A549 (cell line): Measurements from ENCODE around the gene MEGF10. TPM values are rescaled to one million over a fixed set of nuclear protein-coding genes. Genes with fewer than 3 reads are reported as not detected.

Experiments
- ATAC-seq, 2 experiments: fragments of 200-7000 bp in 1 of 2; fragments of >200 bp in 1 of 2; cut with Nextera tagmentation in 1 of 2; cut with Tn5 transposase in 1 of 2; 3 replicates each; pipeline versions ENCODE4 v1.8.0 to v1.9.1; 2018 to 2020; ENCODE audit warnings: mild to moderate bottlenecking in 1 of 2, moderate library complexity in 1 of 2
- CTCF ChIA-PET: fragments of 300-600 bp; sonication (Branson Sonifier 250); formaldehyde crosslinking; extraction: SDS; loops from one replicate; lab custom pipeline; 2021; ENCODE audit warnings: antibody characterized with exemption, inconsistent platforms; lab: Yijun Ruan, JAX
- POLR2A ChIA-PET: fragments of 350-600 bp; formaldehyde crosslinking; extraction: SDS; loops from one replicate; lab custom pipeline; 2021; ENCODE audit warnings: antibody characterized with exemption, inconsistent platforms; lab: Yijun Ruan, JAX
- DNase-seq, 2 experiments: peaks; one replicate each; pipeline versions ENCODE4 v3.0.0 to v3.0.0-alpha.2; 2011 to 2016; ENCODE audit warnings: low read depth in 1 of 2, low spot score in 1 of 2
- FAIRE-seq: peaks from 2 replicates; lab custom pipeline; 2011; peaks lifted over from hg19 to GRCh38; lab: Jason Lieb, UNC
- H3K27ac ChIP-seq, 2 experiments: fragments of >200 bp; sonication (Bioruptor Twin); formaldehyde crosslinking; 3 replicates each; pipeline ENCODE4 v1.5.1; 2016 to 2017
- H3K4me1 ChIP-seq: fragments of >200 bp; sonication (Bioruptor Twin); formaldehyde crosslinking; 3 replicates; pipeline ENCODE4 v1.6.1; 2016
- H3K4me2 ChIP-seq: fragments of >200 bp; sonication (Bioruptor Twin); formaldehyde crosslinking; 3 replicates; pipeline ENCODE4 v1.6.1; 2016
- H3K4me3 ChIP-seq: fragments of >200 bp; sonication (Bioruptor Twin); formaldehyde crosslinking; 3 replicates; pipeline ENCODE4 v1.5.1; 2016
- H3K9me3 ChIP-seq: fragments of >200 bp; sonication (Bioruptor Twin); formaldehyde crosslinking; 3 replicates; pipeline ENCODE4 v1.6.1; 2016
- CBX2 ChIP-seq: fragments of 200-600 bp; sonication (generic); IDR thresholded peaks from 2 replicates; pipeline ENCODE4 v1.6.1; 2016; ENCODE audit warnings: low read depth, mild to moderate bottlenecking, borderline replicate concordance
- CBX8 ChIP-seq: fragments of 200-600 bp; sonication (generic); IDR thresholded peaks from 2 replicates; pipeline ENCODE4 v1.6.1; 2016
- CEBPB ChIP-seq, 2 experiments: fragments of >200 bp in 1 of 2; sonication (Bioruptor Twin) in 1 of 2; formaldehyde crosslinking in 1 of 2; IDR thresholded peaks; 2 replicates each; pipeline ENCODE4 v1.6.1; 2012 to 2016
- EHMT2 ChIP-seq: fragments of 200-600 bp; sonication (generic); IDR thresholded peaks from 2 replicates; pipeline ENCODE4 v1.6.1; 2016; ENCODE audit warnings: antibody characterized with exemption, low read depth, mild to moderate bottlenecking, moderate library complexity
- EP300 ChIP-seq, 2 experiments: fragments of >200 bp; sonication (Bioruptor Twin); formaldehyde crosslinking; IDR thresholded peaks; 2 replicates in 1 of 2; 3 replicates in 1 of 2; pipeline ENCODE4 v1.6.1; 2016 to 2017
- FOSB ChIP-seq: fragments of 250-450 bp; sonication (Bioruptor Pico); IDR thresholded peaks from 2 replicates; pipeline ENCODE4 v1.5.0; 2020; ENCODE audit warnings: mild to moderate bottlenecking, moderate library complexity
- HEYL ChIP-seq: fragments of 250-450 bp; sonication (Bioruptor Pico); IDR thresholded peaks from 2 replicates; pipeline ENCODE4 v1.8.0; 2021; ENCODE audit warnings: mild to moderate bottlenecking, moderate library complexity
- HOXB13 ChIP-seq: fragments of 250-450 bp; sonication (Bioruptor Pico); IDR thresholded peaks from 2 replicates; pipeline ENCODE4 v1.5.0; 2020; ENCODE audit warnings: low read depth, mild to moderate bottlenecking, moderate library complexity
- JUNB ChIP-seq: fragments of >200 bp; sonication (Bioruptor Twin); formaldehyde crosslinking; IDR thresholded peaks from 2 replicates; pipeline ENCODE4 v1.6.1; 2016
- KDM5A ChIP-seq: fragments of 200-600 bp; sonication (generic); IDR thresholded peaks from 2 replicates; pipeline ENCODE4 v1.6.1; 2016; ENCODE audit warnings: antibody characterized with exemption, mild to moderate bottlenecking
- MAFK ChIP-seq: fragments of 450-650 bp; IDR thresholded peaks from 2 replicates; pipeline ENCODE4 v1.6.1; 2014; ENCODE audit not compliant: partially characterized antibody
- NPAS2 ChIP-seq: fragments of 250-450 bp; sonication (Bioruptor Pico); IDR thresholded peaks from 2 replicates; pipeline ENCODE4 v1.8.0; 2022; ENCODE audit warnings: mild to moderate bottlenecking, moderate library complexity, borderline replicate concordance
- POLR2A ChIP-seq: IDR thresholded peaks from 2 replicates; pipeline ENCODE4 v1.6.1; 2012; ENCODE audit warnings: mild to moderate bottlenecking, low read length
- RAD21 ChIP-seq, 2 experiments: fragments of >200 bp in 1 of 2; sonication (Bioruptor Twin) in 1 of 2; formaldehyde crosslinking in 1 of 2; IDR thresholded peaks in 1 of 2; conservative IDR thresholded peaks in 1 of 2; 2 replicates in 1 of 2; 3 replicates in 1 of 2; pipeline ENCODE4 v1.6.1; 2012 to 2018; ENCODE audit warnings: inconsistent platforms in 1 of 2
- RCOR1 ChIP-seq: fragments of 150-350 bp; IDR thresholded peaks from 2 replicates; pipeline ENCODE4 v1.6.1; 2014; ENCODE audit warnings: antibody characterized with exemption, low read length, low read depth
- ZC3H11A ChIP-seq: fragments of 450-650 bp; IDR thresholded peaks from 2 replicates; pipeline ENCODE4 v1.6.1; 2014; ENCODE audit warnings: antibody characterized with exemption, mild to moderate bottlenecking
- ZFP36 ChIP-seq: fragments of 450-650 bp; IDR thresholded peaks from 2 replicates; pipeline ENCODE4 v1.6.1; 2014; ENCODE audit warnings: borderline replicate concordance; ENCODE audit not compliant: partially characterized antibody
- ZNF302 ChIP-seq: fragments of 250-450 bp; sonication (Bioruptor Pico); IDR thresholded peaks from 2 replicates; pipeline ENCODE4 v1.9.0; 2021; ENCODE audit warnings: inconsistent platforms, mild to moderate bottlenecking, moderate library complexity
- WGBS: methylation state at CpG from one replicate; pipeline ENCODE4 v1.1.6; 2017; ENCODE audit errors: missing lambda C conversion rate; 5-methylcytosine and 5-hydroxymethylcytosine counted together
- polyA plus RNA-seq, 4 experiments: library from polyadenylated mRNA; depleted of rRNA in 3 of 4; stranded (reverse); fragments of >200 nt; fragmentation: RNase III in 1 of 4; extraction: RNeasy Plus Mini Kit Qiagen cat#74134 plus additional on column Dnase treatment in 1 of 4; gene quantifications; 2 replicates in 3 of 4; 3 replicates in 1 of 4; pipeline ENCODE4 v1.2.3, GENCODE V29; 2011 to 2017
- TF ChIP-seq, protein P1 (sequence below): fragments of 200-600 bp; sonication (generic); IDR thresholded peaks from 2 replicates; pipeline ENCODE4 v1.6.1; 2016; ENCODE audit warnings: antibody characterized with exemption, mild to moderate bottlenecking, moderate library complexity
- TF ChIP-seq, protein P2 (sequence below): fragments of >200 bp; sonication (Bioruptor Twin); formaldehyde crosslinking; IDR thresholded peaks from 3 replicates; pipeline ENCODE4 v1.6.1; 2016

MEGF10 gene
- polyA plus RNA-seq, 2 of the 4 experiments (the other 2 are of a cell fraction) = 0.01 TPM; not detected in 1

DNA sequence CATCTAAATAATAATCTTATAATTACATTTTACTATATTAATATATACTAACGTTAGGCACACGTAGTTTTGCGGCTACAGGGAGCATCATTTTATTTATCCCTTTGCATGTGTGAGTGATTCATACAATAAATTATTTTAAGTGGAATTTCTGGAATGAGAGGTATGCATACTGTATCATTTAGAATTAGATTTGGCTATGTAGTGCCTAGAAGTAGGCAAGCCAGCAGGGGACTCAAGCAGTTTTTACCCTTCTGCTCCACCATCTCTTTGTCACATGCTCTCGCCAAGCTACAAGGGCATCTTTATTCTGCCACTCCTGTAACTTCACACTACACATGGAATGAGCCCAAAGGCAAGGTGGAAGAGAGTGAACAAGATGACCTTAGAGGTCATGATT lies 60.8 kb downstream of the MEGF10 start (continued):
- TF ChIP-seq, protein P1, sequence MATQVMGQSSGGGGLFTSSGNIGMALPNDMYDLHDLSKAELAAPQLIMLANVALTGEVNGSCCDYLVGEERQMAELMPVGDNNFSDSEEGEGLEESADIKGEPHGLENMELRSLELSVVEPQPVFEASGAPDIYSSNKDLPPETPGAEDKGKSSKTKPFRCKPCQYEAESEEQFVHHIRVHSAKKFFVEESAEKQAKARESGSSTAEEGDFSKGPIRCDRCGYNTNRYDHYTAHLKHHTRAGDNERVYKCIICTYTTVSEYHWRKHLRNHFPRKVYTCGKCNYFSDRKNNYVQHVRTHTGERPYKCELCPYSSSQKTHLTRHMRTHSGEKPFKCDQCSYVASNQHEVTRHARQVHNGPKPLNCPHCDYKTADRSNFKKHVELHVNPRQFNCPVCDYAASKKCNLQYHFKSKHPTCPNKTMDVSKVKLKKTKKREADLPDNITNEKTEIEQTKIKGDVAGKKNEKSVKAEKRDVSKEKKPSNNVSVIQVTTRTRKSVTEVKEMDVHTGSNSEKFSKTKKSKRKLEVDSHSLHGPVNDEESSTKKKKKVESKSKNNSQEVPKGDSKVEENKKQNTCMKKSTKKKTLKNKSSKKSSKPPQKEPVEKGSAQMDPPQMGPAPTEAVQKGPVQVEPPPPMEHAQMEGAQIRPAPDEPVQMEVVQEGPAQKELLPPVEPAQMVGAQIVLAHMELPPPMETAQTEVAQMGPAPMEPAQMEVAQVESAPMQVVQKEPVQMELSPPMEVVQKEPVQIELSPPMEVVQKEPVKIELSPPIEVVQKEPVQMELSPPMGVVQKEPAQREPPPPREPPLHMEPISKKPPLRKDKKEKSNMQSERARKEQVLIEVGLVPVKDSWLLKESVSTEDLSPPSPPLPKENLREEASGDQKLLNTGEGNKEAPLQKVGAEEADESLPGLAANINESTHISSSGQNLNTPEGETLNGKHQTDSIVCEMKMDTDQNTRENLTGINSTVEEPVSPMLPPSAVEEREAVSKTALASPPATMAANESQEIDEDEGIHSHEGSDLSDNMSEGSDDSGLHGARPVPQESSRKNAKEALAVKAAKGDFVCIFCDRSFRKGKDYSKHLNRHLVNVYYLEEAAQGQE = no peak
- TF ChIP-seq POLR2A (no peak), NPAS2 (no peak), ZC3H11A (no peak)

DNA sequence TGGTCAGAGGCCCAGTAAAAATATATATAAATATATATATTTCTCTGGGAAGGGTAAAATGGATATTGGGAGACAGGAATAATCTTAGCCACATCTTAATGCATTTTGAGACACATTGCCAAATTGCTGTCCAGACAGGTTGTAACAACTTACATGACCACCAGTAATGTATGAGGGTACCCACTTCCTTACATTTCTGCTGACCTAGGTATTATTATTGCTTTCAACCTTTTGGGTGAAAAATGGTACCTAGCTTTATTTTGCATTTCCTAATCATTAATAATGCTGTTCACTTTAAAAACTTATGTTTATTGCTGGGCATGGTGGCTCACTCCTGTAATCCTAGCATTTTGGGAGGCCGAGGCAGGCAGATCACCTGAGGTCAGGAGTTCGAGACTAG lies 61.5 kb downstream of the MEGF10 start:
- Histone ChIP-seq H3K9me3 (no peaks in the 10 kb centered on the region), H3K4me1 (no peaks in the 10 kb centered on the region), H3K27ac (no peak overlapping the region), H3K4me2 (no peak overlapping the region), H3K4me3 (no peak overlapping the region)
- TF ChIP-seq MAFK = peak; percentile 69
- no peak for TF ChIP-seq CBX2
- no peak for TF ChIP-seq ZNF302 (CRISPR knock-in tag)
- no peak for TF ChIP-seq FOSB
- no peak for TF ChIP-seq CBX8
- ChIA-PET POLR2A (no interaction called here), CTCF (interaction anchor here (1.4 kb wide), 1 partner anchor 9 kb away, joined by 3 read pairs; no protein-coding TSS in a partner anchor)
- DNase-seq = no peak
- ATAC-seq = no peak
- 58% methylated on average over 2 of the region's 2 CpGs for WGBS
- FAIRE-seq = no peak

DNA sequence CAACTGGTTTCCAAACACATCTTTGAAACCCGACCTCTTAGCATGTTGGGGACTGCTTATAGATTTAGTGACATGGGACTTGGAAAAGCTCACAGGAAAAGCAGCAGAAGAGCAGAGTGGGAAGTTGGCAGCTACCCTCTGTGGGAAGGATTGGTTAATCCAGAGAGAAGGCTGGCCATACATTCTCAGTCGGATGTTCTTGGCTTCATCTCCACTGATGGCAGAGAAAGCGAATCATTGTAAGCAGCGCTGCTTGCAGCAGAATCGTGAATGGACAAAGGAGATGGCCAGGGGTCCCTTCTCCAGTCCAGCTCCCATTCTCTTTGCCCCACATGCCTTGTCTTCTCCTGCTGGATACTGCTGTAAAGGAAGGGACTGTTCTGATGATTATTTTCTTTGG lies 62.7 kb downstream of the MEGF10 start:
- FAIRE-seq = no peak
- no peak for ATAC-seq
- no peak for DNase-seq
- ChIA-PET POLR2A (no interaction called here), CTCF (interaction anchor here (1.4 kb wide), 1 partner anchor 10 kb away, joined by 3 read pairs; no protein-coding TSS in a partner anchor)
- no peak for TF ChIP-seq RCOR1
- 41% methylated on average over 5 of the region's 5 CpGs for WGBS
- no peak overlapping the region for H3K4me3 ChIP-seq
- H3K9me3 ChIP-seq = no peaks in the 10 kb centered on the region
- H3K4me2 ChIP-seq = no peak overlapping the region
- no peak overlapping the region for H3K27ac ChIP-seq
- H3K4me1 ChIP-seq = no peaks in the 10 kb centered on the region

DNA sequence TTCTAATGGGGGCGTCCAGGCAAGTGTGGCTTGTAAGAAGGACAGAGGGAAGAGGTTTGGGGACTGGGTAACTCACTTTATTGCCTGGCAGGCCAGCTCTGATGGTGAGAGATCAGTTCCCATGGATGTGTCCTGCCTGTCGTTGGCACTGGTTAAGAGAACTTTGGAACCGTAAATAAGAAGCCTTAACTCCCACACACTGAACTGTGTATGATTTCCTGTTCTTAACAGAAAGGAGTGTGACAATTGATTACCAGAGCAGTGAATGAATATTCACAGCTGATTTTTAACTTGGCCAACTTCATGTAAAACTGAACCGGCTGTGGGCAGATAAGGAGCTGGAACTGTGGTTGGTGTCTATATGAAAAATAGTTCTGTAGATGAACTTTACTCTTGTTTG lies 63.2 kb downstream of the MEGF10 start:
- POLR2A ChIA-PET = no interaction called here
- Histone ChIP-seq H3K9me3 (no peaks in the 10 kb centered on the region), H3K4me1 (no peaks in the 10 kb centered on the region), H3K4me2 (no peak overlapping the region), H3K4me3 (no peak overlapping the region), H3K27ac (no peak overlapping the region)
- no peak for TF ChIP-seq JUNB
- TF ChIP-seq KDM5A = no peak
- TF ChIP-seq, protein P2, sequence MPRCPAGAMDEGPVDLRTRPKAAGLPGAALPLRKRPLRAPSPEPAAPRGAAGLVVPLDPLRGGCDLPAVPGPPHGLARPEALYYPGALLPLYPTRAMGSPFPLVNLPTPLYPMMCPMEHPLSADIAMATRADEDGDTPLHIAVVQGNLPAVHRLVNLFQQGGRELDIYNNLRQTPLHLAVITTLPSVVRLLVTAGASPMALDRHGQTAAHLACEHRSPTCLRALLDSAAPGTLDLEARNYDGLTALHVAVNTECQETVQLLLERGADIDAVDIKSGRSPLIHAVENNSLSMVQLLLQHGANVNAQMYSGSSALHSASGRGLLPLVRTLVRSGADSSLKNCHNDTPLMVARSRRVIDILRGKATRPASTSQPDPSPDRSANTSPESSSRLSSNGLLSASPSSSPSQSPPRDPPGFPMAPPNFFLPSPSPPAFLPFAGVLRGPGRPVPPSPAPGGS = no peak
- no peak for TF ChIP-seq RAD21 (conservative IDR thresholded peaks at IDR 0.05 in 1 of 2, IDR thresholded peaks at IDR 0.05 in 1 of 2)
- no peak for TF ChIP-seq EHMT2
- DNase-seq (no peak), FAIRE-seq (no peak), ATAC-seq (no peak)
- CTCF ChIA-PET = no interaction called here
- WGBS = 46% methylated on average over 4 of the region's 4 CpGs

DNA sequence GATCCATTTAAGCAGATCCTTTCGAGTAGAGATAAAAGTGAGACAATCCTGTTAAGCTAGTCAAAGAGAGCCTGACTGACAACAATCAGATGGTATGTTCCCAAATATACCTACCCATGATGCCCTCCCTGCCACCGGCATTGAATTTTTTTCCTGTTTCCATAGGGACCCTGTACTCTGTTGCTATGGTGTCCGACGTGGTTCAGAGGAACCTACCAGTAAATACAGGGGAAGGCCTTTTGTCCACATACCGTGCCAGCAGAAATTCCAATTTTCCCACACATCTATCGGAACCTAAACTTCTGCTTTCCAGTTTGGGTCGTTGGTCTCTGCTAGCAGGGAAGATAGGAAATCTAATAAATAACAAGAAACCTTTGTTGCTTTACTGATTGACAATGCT lies 64.7 kb downstream of the MEGF10 start:
- no peaks in the 10 kb centered on the region for H3K9me3 ChIP-seq
- H3K4me3 ChIP-seq = no peak overlapping the region
- no peak for TF ChIP-seq ZFP36
- TF ChIP-seq EHMT2 = no peak
- TF ChIP-seq HEYL = no peak
- no peak for TF ChIP-seq HOXB13 (CRISPR knock-in tag)
- no peak for TF ChIP-seq EP300 (IDR thresholded peaks at IDR 0.05)
- TF ChIP-seq CEBPB (IDR thresholded peaks at IDR 0.05) = no peak
- 43% methylated on average over 7 of the region's 7 CpGs for WGBS
- DNase-seq (no peak), ATAC-seq (no peak), FAIRE-seq (no peak)
- H3K4me1 ChIP-seq = no peaks in the 10 kb centered on the region
- H3K4me2 ChIP-seq = no peak overlapping the region
- ChIA-PET POLR2A (no interaction called here), CTCF (no interaction called here)
- no peak overlapping the region for H3K27ac ChIP-seq
